ENCODE measurements around the gene CYP4B1. TPM values are rescaled to one million over a fixed set of nuclear protein-coding genes. Genes with fewer than 3 reads are reported as not detected.

CYP4B1 gene
- total and polyA plus RNA-seq, 2 donors (not counting 1 experiment from before 2014, with no cell fraction given) = not detected

GRCh38 chr1:46812065-46812963, 13.5 kb downstream of the CYP4B1 start:
- Histone ChIP-seq H3K4me1 (ENCODE audit: control insufficient read depth, extremely low read depth, insufficient read depth, low read length) (no peaks in the 10 kb centered on the region), H3K4me3 (replicated peaks in 1 of 4; ENCODE audit: control extremely low read depth in 1 of 4, insufficient read depth in 1 of 4, low read depth in 3 of 4, low read length in 4 of 4) (no peak overlapping the region), H3K27me3 (ENCODE audit: control insufficient read depth, insufficient read depth, low read length) (no peaks in the 10 kb centered on the region), H3K36me3 (ENCODE audit: control insufficient read depth, insufficient read depth, low read length) (no peaks in the 10 kb centered on the region), H3K4me2 (ENCODE audit: extremely low read depth, insufficient read depth, low read length) (no peak overlapping the region), H2AFZ (ENCODE audit: low read length) (no peak overlapping the region), H3K79me2 (ENCODE audit: control insufficient read depth, insufficient read depth, low read length) (no peaks in the 10 kb centered on the region), H3K9me3 (ENCODE audit: control insufficient read depth, insufficient read depth, low read depth, low read length) (no peaks in the 10 kb centered on the region), H4K20me1 (ENCODE audit: control insufficient read depth, extremely low read depth, insufficient read depth, low read length) (no peaks in the 10 kb centered on the region), H3K9ac (ENCODE audit: insufficient read depth, low read length) (no peak overlapping the region), H3K27ac (ENCODE audit: insufficient read depth, low read length) (no peak overlapping the region)
- no peak for DNase-seq (ENCODE audit: low read depth in 2 of 2)
- no peak for TF ChIP-seq EZH2 (IDR thresholded peaks at IDR 0.05; ENCODE audit: low read length, missing control alignments)
- TF ChIP-seq CTCF (conservative IDR thresholded peaks at IDR 0.05 in 1 of 2, IDR thresholded peaks at IDR 0.05 in 1 of 2; ENCODE audit: low read depth in 1 of 2, low read length in 2 of 2) = no peak

- TF ChIP-seq CTCF (conservative IDR thresholded peaks at IDR 0.05 in 1 of 2, IDR thresholded peaks at IDR 0.05 in 1 of 2; ENCODE audit: low read depth in 1 of 2, low read length in 2 of 2) (no peak), EZH2 (IDR thresholded peaks at IDR 0.05; ENCODE audit: low read length, missing control alignments) (no peak)
- no peak overlapping the region for H2AFZ ChIP-seq (ENCODE audit: low read length)
These were observed 14.4 kb downstream of the CYP4B1 start for GRCh38 chr1:46812996-46813857.

GRCh38 chr1:46813858-46814396, 15.1 kb downstream of the CYP4B1 start:
- Histone ChIP-seq H4K20me1 (ENCODE audit: control insufficient read depth, extremely low read depth, insufficient read depth, low read length) (no peaks in the 10 kb centered on the region), H3K79me2 (ENCODE audit: control insufficient read depth, insufficient read depth, low read length) (no peaks in the 10 kb centered on the region), H3K4me2 (ENCODE audit: extremely low read depth, insufficient read depth, low read length) (no peak overlapping the region), H3K27me3 (ENCODE audit: control insufficient read depth, insufficient read depth, low read length) (no peaks in the 10 kb centered on the region), H3K36me3 (ENCODE audit: control insufficient read depth, insufficient read depth, low read length) (no peaks in the 10 kb centered on the region), H2AFZ (ENCODE audit: low read length) (no peak overlapping the region), H3K9ac (ENCODE audit: insufficient read depth, low read length) (no peak overlapping the region), H3K4me3 (replicated peaks in 1 of 4; ENCODE audit: control extremely low read depth in 1 of 4, insufficient read depth in 1 of 4, low read depth in 3 of 4, low read length in 4 of 4) (no peak overlapping the region), H3K9me3 (ENCODE audit: control insufficient read depth, insufficient read depth, low read depth, low read length) (no peaks in the 10 kb centered on the region), H3K4me1 (ENCODE audit: control insufficient read depth, extremely low read depth, insufficient read depth, low read length) (no peaks in the 10 kb centered on the region), H3K27ac (ENCODE audit: insufficient read depth, low read length) (no peak overlapping the region)
- no peak for TF ChIP-seq EZH2 (IDR thresholded peaks at IDR 0.05; ENCODE audit: low read length, missing control alignments)
- DNase-seq (ENCODE audit: low read depth in 2 of 2) = no peak

More at GRCh38 chr1:46812996-46813857, 14.4 kb downstream of the CYP4B1 start:
- Histone ChIP-seq H3K79me2 (ENCODE audit: control insufficient read depth, insufficient read depth, low read length) (no peaks in the 10 kb centered on the region), H4K20me1 (ENCODE audit: control insufficient read depth, extremely low read depth, insufficient read depth, low read length) (no peaks in the 10 kb centered on the region), H3K36me3 (ENCODE audit: control insufficient read depth, insufficient read depth, low read length) (no peaks in the 10 kb centered on the region), H3K27ac (ENCODE audit: insufficient read depth, low read length) (no peak overlapping the region), H3K4me3 (replicated peaks in 1 of 4; ENCODE audit: control extremely low read depth in 1 of 4, insufficient read depth in 1 of 4, low read depth in 3 of 4, low read length in 4 of 4) (no peak overlapping the region), H3K4me2 (ENCODE audit: extremely low read depth, insufficient read depth, low read length) (no peak overlapping the region), H3K9me3 (ENCODE audit: control insufficient read depth, insufficient read depth, low read depth, low read length) (no peaks in the 10 kb centered on the region), H3K4me1 (ENCODE audit: control insufficient read depth, extremely low read depth, insufficient read depth, low read length) (no peaks in the 10 kb centered on the region), H3K9ac (ENCODE audit: insufficient read depth, low read length) (no peak overlapping the region), H3K27me3 (ENCODE audit: control insufficient read depth, insufficient read depth, low read length) (no peaks in the 10 kb centered on the region)
- DNase-seq (ENCODE audit: low read depth in 2 of 2) = no peak
